Measurements from ENCODE around the gene TMEM258. TPM values are rescaled to one million over a fixed set of nuclear protein-coding genes. Genes with fewer than 3 reads are reported as not detected.
A peak's percentile ranks its signal among the peaks of the same experiment; 100 is the strongest.

Gene TMEM258
- 100 to 1,000 TPM; 116 to 211 (median 189) TPM for polyA plus RNA-seq
- long read RNA-seq, donor 1, transcript TMEM258-204 (4 exons, 575 nt): major isoform, 336 of 417 reads
- long read RNA-seq, donor 1, partial matches to known transcripts: 79 of 417 reads
- long read RNA-seq, donor 1, other reads (novel, unspliced or antisense): 0 of 417 reads
- long read RNA-seq, donor 2, transcript TMEM258-204 (4 exons, 575 nt): major isoform, 105 of 122 reads
- long read RNA-seq, donor 2, partial matches to known transcripts: 17 of 122 reads
- long read RNA-seq, donor 2, other reads (novel, unspliced or antisense): 0 of 122 reads
- long read RNA-seq, donor 3, transcript TMEM258-204 (4 exons, 575 nt): major isoform, 95 of 146 reads
- long read RNA-seq, donor 3, partial matches to known transcripts: 49 of 146 reads
- long read RNA-seq, donor 3, other reads (novel, unspliced or antisense): 0 of 146 reads
- long read RNA-seq, donor 4, partial matches to known transcripts: 0 of 2 reads
- long read RNA-seq, donor 4, other reads (novel, unspliced or antisense): 0 of 2 reads
- long read RNA-seq, donor 5, transcript TMEM258-204 (4 exons, 575 nt): major isoform, 43 of 52 reads
- long read RNA-seq, donor 5, partial matches to known transcripts: 8 of 52 reads
- long read RNA-seq, donor 5, other reads (novel, unspliced or antisense): 0 of 52 reads
- long read RNA-seq, donor 6, transcript TMEM258-204 (4 exons, 575 nt): major isoform, 125 of 155 reads
- long read RNA-seq, donor 6, partial matches to known transcripts: 30 of 155 reads
- long read RNA-seq, donor 6, other reads (novel, unspliced or antisense): 0 of 155 reads
- long read RNA-seq, donor 7: 0 reads
- long read RNA-seq, donor 8, transcript TMEM258-204 (4 exons, 575 nt): major isoform, 23 of 24 reads
- long read RNA-seq, donor 8, partial matches to known transcripts: 0 of 24 reads
- long read RNA-seq, donor 8, other reads (novel, unspliced or antisense): 0 of 24 reads
- long read RNA-seq, donor 9, transcript TMEM258-204 (4 exons, 575 nt): major isoform, 33 of 39 reads
- long read RNA-seq, donor 9, partial matches to known transcripts: 6 of 39 reads
- long read RNA-seq, donor 9, other reads (novel, unspliced or antisense): 0 of 39 reads
- long read RNA-seq, donor 10, transcript TMEM258-204 (4 exons, 575 nt): major isoform, 206 of 268 reads
- long read RNA-seq, donor 10, partial matches to known transcripts: 60 of 268 reads
- long read RNA-seq, donor 10, other reads (novel, unspliced or antisense): 0 of 268 reads

DNA sequence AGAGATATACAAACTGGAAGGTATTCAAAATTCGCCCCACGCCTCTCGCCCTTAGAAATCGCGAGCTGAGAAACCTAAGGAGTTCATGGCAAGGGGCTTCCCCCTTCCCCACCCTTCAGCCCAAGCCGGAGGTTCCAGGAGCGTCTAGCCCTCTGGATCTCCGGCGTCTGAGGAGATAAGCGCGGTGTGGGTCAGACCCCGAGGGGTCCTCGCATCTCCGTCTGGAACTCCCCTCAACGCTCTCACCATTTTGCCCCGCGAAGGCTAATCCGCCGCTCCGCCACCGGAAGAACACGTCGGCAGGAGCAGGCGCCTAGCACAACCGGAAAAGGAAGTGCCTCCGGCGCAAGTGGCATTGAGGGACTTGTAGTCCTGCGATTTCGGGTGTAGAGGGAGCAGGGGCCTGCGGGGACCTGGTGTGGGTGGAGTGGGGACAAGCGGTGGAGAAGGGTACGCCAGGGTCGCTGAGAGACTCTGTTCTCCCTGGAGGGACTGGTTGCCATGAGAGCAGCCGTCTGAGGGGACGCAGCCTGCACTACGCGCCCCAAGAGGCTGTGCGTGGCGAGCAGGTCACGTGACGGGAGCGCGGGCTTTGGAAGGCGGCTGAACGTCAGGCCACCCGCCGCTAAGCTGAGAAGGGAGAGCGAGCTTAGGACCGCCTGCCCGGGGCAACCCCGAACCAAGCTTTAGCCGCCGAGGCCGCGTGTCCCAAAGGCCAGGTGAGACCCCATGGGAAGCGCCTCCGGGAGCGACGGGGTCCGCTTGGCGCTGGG, at the start of gene TMEM258, which contains the start of gene FEN1:
TMEM258 (minus strand) TSS at position 290 of the 773 bp plus-strand sequence; CDS start at position 249, 41 bp downstream.
FEN1 (plus strand) TSS at position 602 of the 773 bp plus-strand sequence. CDS start 2,451 bp downstream, outside the sequence.
- no peak for FAIRE-seq

DNA sequence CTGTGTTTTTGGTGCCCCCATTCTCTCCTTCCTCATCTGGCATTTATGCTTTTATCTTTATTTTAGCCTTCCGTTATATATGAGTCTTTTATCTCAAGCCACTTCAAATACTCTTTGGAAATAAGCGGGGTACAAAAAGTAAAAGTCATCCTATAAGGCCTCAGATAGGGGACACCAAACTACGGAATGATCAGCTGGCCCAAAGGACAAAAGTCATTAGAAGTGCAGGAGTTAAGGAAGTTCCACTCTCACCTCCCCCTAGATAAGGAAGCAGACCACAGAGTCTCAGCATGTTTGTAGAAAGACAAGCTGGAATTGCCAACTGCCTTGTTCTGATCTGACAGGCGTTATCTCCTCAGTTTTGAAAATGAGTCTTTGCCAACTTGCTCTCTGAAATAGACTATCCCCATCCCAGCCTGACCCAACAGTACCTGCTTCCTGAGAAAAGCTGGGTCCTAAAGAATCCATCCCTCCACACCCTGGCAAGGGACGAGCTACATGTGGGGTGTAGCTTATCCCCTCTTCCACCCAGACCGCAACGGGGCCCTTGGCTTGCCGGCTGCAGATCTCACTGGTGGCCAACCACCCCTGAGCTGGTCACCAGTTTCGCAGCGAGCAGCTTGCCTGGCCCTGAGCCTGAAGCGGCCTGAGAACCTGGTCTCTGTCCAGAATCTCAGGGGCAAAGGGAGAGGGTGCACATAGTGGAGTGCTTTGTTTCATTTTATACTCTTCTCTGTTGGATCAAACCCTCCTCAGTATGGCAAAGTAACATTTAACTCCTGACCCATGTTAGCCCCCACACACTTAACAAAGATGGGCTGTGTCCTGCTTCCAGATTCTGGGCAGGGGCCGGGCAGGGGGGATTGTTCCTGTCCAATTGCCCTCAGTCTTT, 49.5 kb upstream of the TMEM258 start:
- Histone ChIP-seq H3K4me1 (ENCODE audit: control insufficient read depth in 3 of 3, insufficient read depth in 2 of 3, low read depth in 1 of 3, low read length in 2 of 3) (no peaks in the 10 kb centered on the region), H3K27me3 (ENCODE audit: control insufficient read depth in 3 of 3, insufficient read depth in 3 of 3, low read length in 3 of 3) (no peaks in the 10 kb centered on the region), H3K4me3 (ENCODE audit: low read depth in 1 of 3, low read length in 3 of 3) (no peak overlapping the region), H3K27ac (ENCODE audit: low read depth in 1 of 3, low read length in 2 of 3) (no peak overlapping the region), H3K36me3 (ENCODE audit: control insufficient read depth in 3 of 3, insufficient read depth in 2 of 3, low read depth in 1 of 3, low read length in 3 of 3) (peaks cover 0 to 17% (median 2%) of the 10 kb centered on the region in 3 donors), H3K9me3 (ENCODE audit: control insufficient read depth in 2 of 2, insufficient read depth in 1 of 2, low read depth in 1 of 2, low read length in 1 of 2) (no peaks in the 10 kb centered on the region)
- WGBS, 3 donors: 73 to 79% (median 76%) methylated on average over 12 of the region's 12 CpGs
- DNase-seq: no peak
- no peak for FAIRE-seq

More for the DNA sequence above, at the start of gene TMEM258, which contains the start of gene FEN1:
- peak; percentile 92 to 97 for DNase-seq
- no peaks in the 10 kb centered on the region for H3K9me3 ChIP-seq (ENCODE audit: control insufficient read depth in 2 of 2, insufficient read depth in 1 of 2, low read depth in 1 of 2, low read length in 1 of 2)
- H3K27me3 ChIP-seq (ENCODE audit: control insufficient read depth in 3 of 3, insufficient read depth in 3 of 3, low read length in 3 of 3): no peaks in the 10 kb centered on the region
- peak within 1 kb of the TSS; percentile 56 to 81 (median 80) for H3K4me3 ChIP-seq (ENCODE audit: low read depth in 1 of 3, low read length in 3 of 3)
- H3K36me3 ChIP-seq (ENCODE audit: control insufficient read depth in 3 of 3, insufficient read depth in 2 of 3, low read depth in 1 of 3, low read length in 3 of 3): peaks cover 2 to 48% (median 5%) of the 10 kb centered on the region in 3 donors
- H3K27ac ChIP-seq (ENCODE audit: low read depth in 1 of 3, low read length in 2 of 3): peak within 1 kb of the TSS; percentile 72 to 99 (median 96)
- 0% methylated on average over 53 to 61 of the region's 61 CpGs for WGBS, 3 donors
- H3K4me1 ChIP-seq (ENCODE audit: control insufficient read depth in 3 of 3, insufficient read depth in 2 of 3, low read depth in 1 of 3, low read length in 2 of 3): peaks cover 0 to 17% (median 0%) of the 10 kb centered on the region in 3 donors

DNA sequence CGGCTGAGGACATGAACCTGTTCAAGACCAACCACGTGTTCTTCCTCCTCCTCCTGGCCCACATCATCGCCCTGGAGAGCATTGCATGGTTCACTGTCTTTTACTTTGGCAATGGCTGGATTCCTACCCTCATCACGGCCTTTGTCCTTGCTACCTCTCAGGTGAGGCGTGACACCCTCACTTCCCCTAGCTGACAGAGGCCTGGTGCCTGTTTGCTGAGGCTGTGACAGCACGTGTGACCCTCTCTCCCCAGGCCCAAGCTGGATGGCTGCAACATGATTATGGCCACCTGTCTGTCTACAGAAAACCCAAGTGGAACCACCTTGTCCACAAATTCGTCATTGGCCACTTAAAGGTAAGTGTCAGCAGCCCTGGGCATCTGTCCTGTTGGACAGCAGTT, 48.0 kb upstream of the TMEM258 start:
- Histone ChIP-seq H3K36me3 (ENCODE audit: control insufficient read depth in 3 of 3, insufficient read depth in 2 of 3, low read depth in 1 of 3, low read length in 3 of 3) (peaks cover 0 to 17% (median 2%) of the 10 kb centered on the region in 3 donors), H3K4me3 (ENCODE audit: low read depth in 1 of 3, low read length in 3 of 3) (no peak overlapping the region), H3K27me3 (ENCODE audit: control insufficient read depth in 3 of 3, insufficient read depth in 3 of 3, low read length in 3 of 3) (no peaks in the 10 kb centered on the region), H3K4me1 (ENCODE audit: control insufficient read depth in 3 of 3, insufficient read depth in 2 of 3, low read depth in 1 of 3, low read length in 2 of 3) (no peaks in the 10 kb centered on the region), H3K27ac (ENCODE audit: low read depth in 1 of 3, low read length in 2 of 3) (no peak overlapping the region), H3K9me3 (ENCODE audit: control insufficient read depth in 2 of 2, insufficient read depth in 1 of 2, low read depth in 1 of 2, low read length in 1 of 2) (no peaks in the 10 kb centered on the region)
- FAIRE-seq (no peak), DNase-seq (no peak)
- WGBS, 3 donors: 87 to 94% (median 92%) methylated on average over 7 of the region's 7 CpGs

DNA sequence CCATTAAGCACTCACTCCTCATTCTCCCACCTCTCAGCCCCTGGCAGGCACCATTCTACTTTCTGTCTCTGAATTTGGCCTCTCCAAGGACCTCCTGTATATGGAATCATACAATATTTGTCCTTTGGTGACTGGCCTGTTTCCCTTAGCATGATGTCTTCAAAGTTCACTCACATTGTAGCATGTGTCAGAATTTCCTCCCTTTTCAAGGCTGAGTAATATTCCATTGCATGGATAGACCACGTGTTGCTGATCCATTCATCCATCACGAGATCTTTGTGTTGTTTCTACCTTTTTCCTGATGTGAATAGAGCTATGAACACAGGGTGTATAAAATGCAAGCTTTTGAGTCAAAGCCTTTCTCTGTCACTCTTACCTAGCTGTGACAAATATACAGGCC, 47.3 kb upstream of the TMEM258 start:
- H3K36me3 ChIP-seq (ENCODE audit: control insufficient read depth in 3 of 3, insufficient read depth in 2 of 3, low read depth in 1 of 3, low read length in 3 of 3): peaks cover 0 to 17% (median 2%) of the 10 kb centered on the region in 3 donors
- H3K27ac ChIP-seq (ENCODE audit: low read depth in 1 of 3, low read length in 2 of 3): no peak overlapping the region
- DNase-seq (no peak), FAIRE-seq (no peak)
- H3K9me3 ChIP-seq (ENCODE audit: control insufficient read depth in 2 of 2, insufficient read depth in 1 of 2, low read depth in 1 of 2, low read length in 1 of 2): no peaks in the 10 kb centered on the region
- peaks cover 0 to 4% (median 0%) of the 10 kb centered on the region in 3 donors for H3K4me1 ChIP-seq (ENCODE audit: control insufficient read depth in 3 of 3, insufficient read depth in 2 of 3, low read depth in 1 of 3, low read length in 2 of 3)
- no peak overlapping the region for H3K4me3 ChIP-seq (ENCODE audit: low read depth in 1 of 3, low read length in 3 of 3)
- 93 to 97% (median 96%) methylated on average over 2 of the region's 2 CpGs for WGBS, 3 donors
- H3K27me3 ChIP-seq (ENCODE audit: control insufficient read depth in 3 of 3, insufficient read depth in 3 of 3, low read length in 3 of 3): no peaks in the 10 kb centered on the region

DNA sequence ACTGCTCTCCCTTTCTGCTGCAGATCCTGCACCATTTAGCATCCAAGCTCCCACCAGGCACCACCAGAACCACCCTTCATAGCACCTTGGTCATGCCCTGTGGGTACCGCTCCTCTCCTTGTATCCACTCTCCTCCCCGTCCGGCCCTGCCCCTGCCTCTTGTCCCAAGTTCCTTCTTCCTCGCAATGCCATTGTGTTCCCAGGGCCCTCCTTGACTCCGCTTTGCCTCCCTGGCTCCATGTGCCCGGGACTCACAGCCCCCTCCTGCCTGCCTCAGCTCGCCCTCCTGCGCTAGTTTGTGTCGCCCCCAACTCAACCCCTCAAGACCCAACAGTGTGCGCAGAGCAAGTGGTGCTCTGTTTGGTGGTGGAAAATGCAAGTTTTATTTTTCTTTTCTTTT, 46.5 kb upstream of the TMEM258 start:
- no peaks in the 10 kb centered on the region for H3K9me3 ChIP-seq (ENCODE audit: control insufficient read depth in 2 of 2, insufficient read depth in 1 of 2, low read depth in 1 of 2, low read length in 1 of 2)

DNA sequence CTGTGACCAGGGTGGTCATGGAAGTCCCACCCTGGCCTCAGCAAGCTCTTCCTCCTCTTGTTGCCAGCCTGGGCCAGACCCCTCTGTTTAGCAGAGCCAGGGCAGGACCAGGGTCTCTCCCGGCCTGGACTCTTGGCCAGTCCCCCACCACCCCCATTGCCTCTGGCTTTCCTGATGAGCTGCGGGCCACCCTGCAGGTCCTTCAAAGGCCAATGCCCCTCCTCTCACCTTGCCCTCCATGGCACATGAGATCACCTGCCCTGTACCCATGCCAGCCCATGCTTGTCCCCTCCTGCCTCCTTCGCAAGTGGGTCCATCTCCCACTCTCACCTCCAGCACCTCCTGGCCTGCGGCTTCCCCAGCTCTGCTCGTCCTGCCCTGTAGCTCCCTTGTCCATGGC, 46.1 kb upstream of the TMEM258 start:
- Histone ChIP-seq H3K36me3 (ENCODE audit: control insufficient read depth in 3 of 3, insufficient read depth in 2 of 3, low read depth in 1 of 3, low read length in 3 of 3) (peaks cover 0 to 18% (median 0%) of the 10 kb centered on the region in 3 donors), H3K9me3 (ENCODE audit: control insufficient read depth in 2 of 2, insufficient read depth in 1 of 2, low read depth in 1 of 2, low read length in 1 of 2) (no peaks in the 10 kb centered on the region), H3K27ac (ENCODE audit: low read depth in 1 of 3, low read length in 2 of 3) (no peak overlapping the region), H3K4me1 (ENCODE audit: control insufficient read depth in 3 of 3, insufficient read depth in 2 of 3, low read depth in 1 of 3, low read length in 2 of 3) (peaks cover 4 to 11% (median 6%) of the 10 kb centered on the region in 3 donors), H3K27me3 (ENCODE audit: control insufficient read depth in 3 of 3, insufficient read depth in 3 of 3, low read length in 3 of 3) (peaks cover 0 to 3% (median 0%) of the 10 kb centered on the region in 3 donors), H3K4me3 (ENCODE audit: low read depth in 1 of 3, low read length in 3 of 3) (no peak overlapping the region)
- whole genome bisulfite sequencing, 3 donors: 85 to 99% (median 98%) methylated on average over 4 to 5 of the region's 5 CpGs
- no peak for FAIRE-seq
- DNase-seq: no peak

More for the DNA sequence above, 46.5 kb upstream of the TMEM258 start:
- Histone ChIP-seq H3K36me3 (ENCODE audit: control insufficient read depth in 3 of 3, insufficient read depth in 2 of 3, low read depth in 1 of 3, low read length in 3 of 3) (peaks cover 0 to 17% (median 0%) of the 10 kb centered on the region in 3 donors), H3K4me1 (ENCODE audit: control insufficient read depth in 3 of 3, insufficient read depth in 2 of 3, low read depth in 1 of 3, low read length in 2 of 3) (peaks cover 4 to 11% (median 6%) of the 10 kb centered on the region in 3 donors), H3K27ac (ENCODE audit: low read depth in 1 of 3, low read length in 2 of 3) (no peak overlapping the region), H3K27me3 (ENCODE audit: control insufficient read depth in 3 of 3, insufficient read depth in 3 of 3, low read length in 3 of 3) (no peaks in the 10 kb centered on the region), H3K4me3 (ENCODE audit: low read depth in 1 of 3, low read length in 3 of 3) (no peak overlapping the region)
- 87 to 91% (median 88%) methylated on average over 10 of the region's 10 CpGs for WGBS, 3 donors
- no peak for DNase-seq
- FAIRE-seq: no peak

Data from small intestine (tissue), 16 donors.